PC-9 (cell line): ENCODE data around the gene RNU7-1. TPM values are rescaled to one million over a fixed set of nuclear protein-coding genes. Genes with fewer than 3 reads are reported as not detected.

ENCODE experiments used
- BruUV-seq: library from RNA; stranded (reverse); fragments of 400-500 nt; replicated peaks from 2 replicates; lab custom pipeline; 2021; lab: Mats Ljungman, UMichigan
- CTCF ChIA-PET: fragments of 300-600 bp; sonication (Branson Sonifier 250); formaldehyde crosslinking; loops from one replicate; lab custom pipeline; 2022; ENCODE audit warnings: antibody characterized with exemption; lab: Charles Lee
- POLR2A ChIA-PET: fragments of 300-600 bp; sonication (Branson Sonifier 250); formaldehyde crosslinking; loops from one replicate; lab custom pipeline; 2022; ENCODE audit warnings: antibody characterized with exemption; ENCODE audit not compliant: unreplicated experiment; lab: Charles Lee
- DNase-seq, 2 experiments: peaks; one replicate each; pipeline versions ENCODE4 v3.0.0 to v3.0.0-alpha.2; 2015 to 2022; ENCODE audit warnings: mixed read lengths in 1 of 2
- H2AFZ ChIP-seq: fragments of 200-600 bp; sonication (generic); 2 replicates; pipeline ENCODE4 v1.8.1; 2017; ENCODE audit warnings: antibody characterized with exemption
- H3F3A ChIP-seq: fragments of 200-600 bp; sonication (generic); 2 replicates; pipeline ENCODE4 v1.8.1; 2017; ENCODE audit warnings: antibody characterized with exemption, mild to moderate bottlenecking, low read depth; ENCODE audit not compliant: insufficient read depth
- H3K27ac ChIP-seq: fragments of 200-600 bp; sonication (generic); 2 replicates; pipeline ENCODE4 v1.6.1; 2016; ENCODE audit warnings: mixed run types
- H3K27me3 ChIP-seq: fragments of 200-600 bp; sonication (generic); 2 replicates; pipeline ENCODE4 v1.6.1; 2016; ENCODE audit warnings: low read depth, mixed run types; ENCODE audit not compliant: insufficient read depth
- H3K36me3 ChIP-seq: fragments of 200-600 bp; sonication (generic); 2 replicates; pipeline ENCODE4 v1.6.1; 2016; ENCODE audit warnings: low read depth, mixed run types
- H3K4me1 ChIP-seq: fragments of 200-600 bp; sonication (generic); replicated peaks from 2 replicates; pipeline ENCODE4 v1.6.1; 2016; ENCODE audit warnings: mixed run types; ENCODE audit not compliant: insufficient read depth
- H3K4me2 ChIP-seq: fragments of 200-600 bp; sonication (generic); 2 replicates; pipeline ENCODE4 v1.6.1; 2017; ENCODE audit warnings: mixed run types
- H3K4me3 ChIP-seq: fragments of 200-600 bp; sonication (generic); 2 replicates; pipeline ENCODE4 v1.6.1; 2016; ENCODE audit warnings: mixed run types
- H3K79me2 ChIP-seq: fragments of 200-600 bp; sonication (generic); 2 replicates; pipeline ENCODE4 v1.6.1; 2017; ENCODE audit warnings: low read depth, mixed run types
- H3K9me2 ChIP-seq: fragments of 200-600 bp; sonication (generic); 2 replicates; pipeline ENCODE4 v1.8.1; 2017; ENCODE audit warnings: mild to moderate bottlenecking; ENCODE audit not compliant: insufficient read depth
- H3K9me3 ChIP-seq: fragments of 200-600 bp; sonication (generic); 2 replicates; pipeline ENCODE4 v1.8.1; 2016; ENCODE audit warnings: low read depth; ENCODE audit not compliant: insufficient read depth
- H4K20me1 ChIP-seq: fragments of 200-600 bp; sonication (generic); 2 replicates; pipeline ENCODE4 v1.8.1; 2017; ENCODE audit not compliant: insufficient read depth
- EZH2 ChIP-seq: fragments of 200-600 bp; sonication (generic); IDR thresholded peaks from 2 replicates; pipeline ENCODE4 v1.8.0; 2017; ENCODE audit warnings: antibody characterized with exemption, low read depth
- intact Hi-C: fragments of 100-400 bp; cut with micrococcal nuclease; formaldehyde crosslinking; loops from one replicate; pipeline ENCODE4 v1.10.0; 2022; ENCODE audit not compliant: unreplicated experiment
- total RNA-seq: library from RNA; stranded (reverse); gene quantifications from 2 replicates; pipeline ENCODE4 v1.2.3, GENCODE V29; 2021
- TF ChIP-seq, protein P1 (sequence below): fragments of 200-600 bp; sonication (generic); conservative IDR thresholded peaks from 2 replicates; pipeline ENCODE4 v1.6.1; 2017; ENCODE audit warnings: mixed run types, antibody characterized with exemption, mild to moderate bottlenecking, moderate library complexity

RNU7-1 gene
- total RNA-seq, 1 experiment from 2014 or later: not detected

DNA sequence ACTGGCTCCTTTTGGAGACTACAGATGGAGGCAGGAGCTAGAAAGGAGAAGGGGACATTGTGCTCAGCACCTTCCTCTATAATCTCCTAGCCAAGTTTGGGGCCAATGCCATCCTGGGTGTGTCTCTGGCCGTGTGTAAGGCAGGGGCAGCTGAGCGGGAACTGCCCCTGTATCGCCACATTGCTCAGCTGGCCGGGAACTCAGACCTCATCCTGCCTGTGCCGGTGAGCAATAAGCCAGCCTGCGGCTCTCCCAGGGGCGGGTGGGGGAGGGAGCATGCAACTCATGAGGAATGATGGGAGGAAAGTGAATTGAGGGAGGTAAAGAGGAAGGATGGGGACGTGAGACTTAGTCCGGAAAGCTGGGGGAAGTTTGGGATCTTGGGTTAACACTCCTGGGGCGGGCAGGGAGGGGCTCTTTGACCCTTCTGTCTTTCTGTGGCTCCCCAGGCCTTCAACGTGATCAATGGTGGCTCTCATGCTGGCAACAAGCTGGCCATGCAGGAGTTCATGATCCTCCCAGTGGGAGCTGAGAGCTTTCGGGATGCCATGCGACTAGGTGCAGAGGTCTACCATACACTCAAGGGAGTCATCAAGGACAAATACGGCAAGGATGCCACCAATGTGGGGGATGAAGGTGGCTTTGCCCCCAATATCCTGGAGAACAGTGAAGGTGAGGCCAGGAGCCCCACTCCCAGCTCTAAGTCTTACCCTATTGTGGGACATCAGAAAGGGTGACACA lies 26.0 kb upstream of the RNU7-1 start:
- Histone ChIP-seq H3K79me2 (no peaks in the 10 kb centered on the region), H3K9me3 (no peaks in the 10 kb centered on the region), H4K20me1 (no peaks in the 10 kb centered on the region), H3K27ac (no peak overlapping the region), H3K27me3 (peaks cover 11% of the 10 kb centered on the region), H3K4me2 (no peak overlapping the region), H3K9me2 (no peaks in the 10 kb centered on the region), H3F3A (no peaks in the 10 kb centered on the region), H2AFZ (no peak overlapping the region), H3K4me3 (no peak overlapping the region), H3K4me1 (peaks cover 5% of the 10 kb centered on the region; the same call in 1 of the 2 replicates), H3K36me3 (no peaks in the 10 kb centered on the region)
- DNase-seq: no peak
- TF ChIP-seq, protein P1, sequence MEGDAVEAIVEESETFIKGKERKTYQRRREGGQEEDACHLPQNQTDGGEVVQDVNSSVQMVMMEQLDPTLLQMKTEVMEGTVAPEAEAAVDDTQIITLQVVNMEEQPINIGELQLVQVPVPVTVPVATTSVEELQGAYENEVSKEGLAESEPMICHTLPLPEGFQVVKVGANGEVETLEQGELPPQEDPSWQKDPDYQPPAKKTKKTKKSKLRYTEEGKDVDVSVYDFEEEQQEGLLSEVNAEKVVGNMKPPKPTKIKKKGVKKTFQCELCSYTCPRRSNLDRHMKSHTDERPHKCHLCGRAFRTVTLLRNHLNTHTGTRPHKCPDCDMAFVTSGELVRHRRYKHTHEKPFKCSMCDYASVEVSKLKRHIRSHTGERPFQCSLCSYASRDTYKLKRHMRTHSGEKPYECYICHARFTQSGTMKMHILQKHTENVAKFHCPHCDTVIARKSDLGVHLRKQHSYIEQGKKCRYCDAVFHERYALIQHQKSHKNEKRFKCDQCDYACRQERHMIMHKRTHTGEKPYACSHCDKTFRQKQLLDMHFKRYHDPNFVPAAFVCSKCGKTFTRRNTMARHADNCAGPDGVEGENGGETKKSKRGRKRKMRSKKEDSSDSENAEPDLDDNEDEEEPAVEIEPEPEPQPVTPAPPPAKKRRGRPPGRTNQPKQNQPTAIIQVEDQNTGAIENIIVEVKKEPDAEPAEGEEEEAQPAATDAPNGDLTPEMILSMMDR: no peak
- TF ChIP-seq EZH2: no peak
- CTCF ChIA-PET: interaction anchor here (0.7 kb wide), 2 partner anchors 15 to 29 kb away, joined by 3 to 4 read pairs; no protein-coding TSS in a partner anchor
- no TSS peak for BruUV-seq
- intact Hi-C loops: no loop called here
- POLR2A ChIA-PET: interaction anchor here (0.7 kb wide), 1 partner anchor 26 kb away, joined by 14 read pairs; the partner anchor contains the start of gene RNU7-1

DNA sequence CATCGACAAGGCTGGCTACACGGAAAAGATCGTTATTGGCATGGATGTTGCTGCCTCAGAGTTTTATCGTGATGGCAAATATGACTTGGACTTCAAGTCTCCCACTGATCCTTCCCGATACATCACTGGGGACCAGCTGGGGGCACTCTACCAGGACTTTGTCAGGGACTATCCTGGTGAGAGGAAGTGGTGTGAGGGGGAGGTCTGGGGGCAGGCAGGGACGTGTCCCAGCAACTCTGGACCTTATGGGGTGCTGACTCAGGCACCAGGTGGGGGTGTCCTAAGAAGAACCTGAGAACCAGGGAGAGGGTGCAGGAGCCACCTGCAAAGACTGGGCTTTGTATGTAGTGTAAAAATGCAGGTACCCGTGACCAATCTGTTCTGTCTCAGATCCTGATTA lies 24.0 kb upstream of the RNU7-1 start:
- H3K27ac ChIP-seq: no peak overlapping the region
- BruUV-seq: no TSS peak
- no peak overlapping the region for H2AFZ ChIP-seq
- ChIA-PET POLR2A (interaction anchor here (0.8 kb wide), 1 partner anchor 14 kb away, joined by 14 read pairs; no protein-coding TSS in a partner anchor), CTCF (no interaction called here)
- intact Hi-C loops: no loop called here
- no peak overlapping the region for H3K4me3 ChIP-seq
- no peaks in the 10 kb centered on the region for H4K20me1 ChIP-seq
- H3K4me2 ChIP-seq: no peak overlapping the region
- no peaks in the 10 kb centered on the region for H3K36me3 ChIP-seq
- no peaks in the 10 kb centered on the region for H3K9me3 ChIP-seq
- DNase-seq: no peak
- TF ChIP-seq, protein P1: no peak
- TF ChIP-seq EZH2: no peak
- H3K27me3 ChIP-seq: peaks cover 4% of the 10 kb centered on the region; the same call in 1 of the 2 replicates
- peaks cover 12% of the 10 kb centered on the region for H3K4me1 ChIP-seq
- no peaks in the 10 kb centered on the region for H3K9me2 ChIP-seq
- peaks cover 2% of the 10 kb centered on the region; the same call in 1 of the 2 replicates for H3F3A ChIP-seq
- no peaks in the 10 kb centered on the region for H3K79me2 ChIP-seq

DNA sequence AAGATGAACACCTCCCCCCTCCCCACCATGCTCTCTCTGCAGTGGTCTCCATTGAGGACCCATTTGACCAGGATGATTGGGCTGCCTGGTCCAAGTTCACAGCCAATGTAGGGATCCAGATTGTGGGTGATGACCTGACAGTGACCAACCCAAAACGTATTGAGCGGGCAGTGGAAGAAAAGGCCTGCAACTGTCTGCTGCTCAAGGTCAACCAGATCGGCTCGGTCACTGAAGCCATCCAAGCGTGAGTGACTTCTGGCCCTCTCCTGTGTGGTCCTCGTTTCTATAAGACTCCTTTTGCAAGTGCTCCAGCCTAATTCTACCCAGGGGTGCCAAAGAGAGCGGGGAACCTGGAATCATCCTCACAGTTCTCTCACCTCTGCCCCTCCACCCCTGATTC lies 22.1 kb upstream of the RNU7-1 start:
- Histone ChIP-seq H3K27ac (no peak overlapping the region), H3K4me2 (no peak overlapping the region), H3K9me2 (no peaks in the 10 kb centered on the region), H3K9me3 (no peaks in the 10 kb centered on the region), H3K27me3 (no peaks in the 10 kb centered on the region), H3F3A (peaks cover 20% of the 10 kb centered on the region), H3K4me3 (no peak overlapping the region), H3K4me1 (peaks cover 26% of the 10 kb centered on the region), H4K20me1 (no peaks in the 10 kb centered on the region), H2AFZ (no peak overlapping the region), H3K79me2 (0 out of 2 replicates have a peak, but pooled peaks cover 3% of the 10 kb centered on the region), H3K36me3 (no peaks in the 10 kb centered on the region)
- POLR2A ChIA-PET: interaction anchor here (0.7 to 1.0 kb wide), 2 partner anchors 31 to 69 kb away, joined by 6 read pairs; partner anchors contain the start of gene USP5
- TF ChIP-seq, protein P1: no peak
- TF ChIP-seq EZH2: no peak
- no peak for DNase-seq
- CTCF ChIA-PET: no interaction called here
- no TSS peak for BruUV-seq
- intact Hi-C loops: no loop called here
